ENCODE measurements around the gene ACVR2B.

Gene ACVR2B

DNA sequence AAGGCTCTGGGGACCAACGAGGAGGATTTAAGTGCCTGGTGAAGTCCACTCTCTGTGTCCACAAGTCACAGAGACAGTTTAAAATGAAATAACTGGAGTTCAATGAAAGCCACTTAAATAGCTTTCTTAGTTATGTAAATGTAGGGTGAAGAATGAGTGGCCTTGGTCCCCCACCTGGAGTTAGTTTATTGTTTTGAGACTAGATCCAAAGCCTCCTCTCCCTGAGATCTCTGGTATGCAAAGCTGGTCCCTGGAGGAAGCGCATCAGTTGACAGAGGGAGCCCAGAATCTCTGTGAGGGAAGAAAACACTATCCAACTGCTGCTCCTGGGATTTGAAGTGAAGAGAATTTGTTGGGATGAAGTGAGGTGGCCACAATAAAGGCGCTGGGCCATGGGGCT, 83.0 kb downstream of the ACVR2B start:
- H3K27ac ChIP-seq: no peak overlapping the region
- TF ChIP-seq ZFX (IDR thresholded peaks at IDR 0.05; ENCODE audit: borderline replicate concordance): no peak
- TF ChIP-seq, protein P1, sequence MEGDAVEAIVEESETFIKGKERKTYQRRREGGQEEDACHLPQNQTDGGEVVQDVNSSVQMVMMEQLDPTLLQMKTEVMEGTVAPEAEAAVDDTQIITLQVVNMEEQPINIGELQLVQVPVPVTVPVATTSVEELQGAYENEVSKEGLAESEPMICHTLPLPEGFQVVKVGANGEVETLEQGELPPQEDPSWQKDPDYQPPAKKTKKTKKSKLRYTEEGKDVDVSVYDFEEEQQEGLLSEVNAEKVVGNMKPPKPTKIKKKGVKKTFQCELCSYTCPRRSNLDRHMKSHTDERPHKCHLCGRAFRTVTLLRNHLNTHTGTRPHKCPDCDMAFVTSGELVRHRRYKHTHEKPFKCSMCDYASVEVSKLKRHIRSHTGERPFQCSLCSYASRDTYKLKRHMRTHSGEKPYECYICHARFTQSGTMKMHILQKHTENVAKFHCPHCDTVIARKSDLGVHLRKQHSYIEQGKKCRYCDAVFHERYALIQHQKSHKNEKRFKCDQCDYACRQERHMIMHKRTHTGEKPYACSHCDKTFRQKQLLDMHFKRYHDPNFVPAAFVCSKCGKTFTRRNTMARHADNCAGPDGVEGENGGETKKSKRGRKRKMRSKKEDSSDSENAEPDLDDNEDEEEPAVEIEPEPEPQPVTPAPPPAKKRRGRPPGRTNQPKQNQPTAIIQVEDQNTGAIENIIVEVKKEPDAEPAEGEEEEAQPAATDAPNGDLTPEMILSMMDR (IDR thresholded peaks at IDR 0.05): no peak

DNA sequence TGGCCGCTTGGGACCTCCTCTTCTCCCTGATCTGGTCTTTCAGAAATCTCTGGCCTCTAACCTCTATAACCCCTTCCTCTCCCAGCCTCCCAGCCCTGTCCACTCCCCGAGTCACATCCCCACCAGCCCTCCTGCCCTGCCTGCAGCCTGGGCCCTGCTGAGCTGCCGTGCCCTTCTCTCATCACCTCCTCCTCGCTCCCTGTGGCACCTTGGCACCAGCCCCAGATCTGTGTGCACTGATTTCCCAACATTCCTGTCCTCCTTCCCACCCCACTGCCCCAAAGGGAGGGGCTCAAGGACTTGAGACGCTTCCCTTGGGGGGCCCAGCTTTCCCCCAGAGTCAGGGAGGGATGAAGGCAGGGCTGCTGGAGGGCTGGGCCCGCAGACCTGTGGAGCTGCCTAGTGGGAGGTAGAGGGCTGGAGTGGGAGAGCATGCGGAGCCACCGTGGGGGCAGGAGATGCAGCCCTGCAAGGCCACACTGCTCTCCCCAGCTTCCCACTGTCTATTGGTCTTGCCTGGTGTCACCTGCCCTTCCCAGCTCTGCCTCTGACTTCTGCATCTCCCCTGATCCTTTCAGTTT, 85.2 kb downstream of the ACVR2B start:
- no peak overlapping the region for H3K27ac ChIP-seq
- TF ChIP-seq ZFX (IDR thresholded peaks at IDR 0.05; ENCODE audit: borderline replicate concordance): no peak
- TF ChIP-seq, protein P1 (IDR thresholded peaks at IDR 0.05): no peak

DNA sequence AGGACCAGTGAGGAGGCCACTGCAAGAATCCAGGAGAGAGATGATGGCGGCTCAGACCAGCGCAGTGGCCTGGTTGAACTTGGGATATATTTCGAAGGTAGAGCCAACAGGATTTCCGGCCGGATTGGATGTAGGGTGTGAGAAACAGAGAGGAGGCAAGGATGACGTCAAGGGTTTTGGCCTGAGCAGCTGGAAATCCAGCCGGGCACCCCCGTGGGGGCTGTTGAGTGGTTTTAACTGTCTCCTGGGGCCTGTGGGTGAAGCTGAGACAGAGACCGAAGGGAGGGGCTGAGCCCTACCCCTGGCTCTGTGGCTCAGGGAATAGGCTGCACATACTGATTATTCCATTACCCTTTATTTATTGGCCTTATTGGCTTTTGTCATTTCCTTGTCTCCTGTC, 88.1 kb downstream of the ACVR2B start:
- TF ChIP-seq ZFX (IDR thresholded peaks at IDR 0.05; ENCODE audit: borderline replicate concordance): no peak
- TF ChIP-seq, protein P1 (IDR thresholded peaks at IDR 0.05): no peak
- no peak overlapping the region for H3K27ac ChIP-seq

Measured in 22Rv1 (cell line).